Common myeloid progenitor, CD34-positive (primary cell): ENCODE measurements around the gene SLC38A10.

ENCODE experiments used
- CTCF ChIA-PET: fragments of 350-600 bp; sonication (Branson Sonifier 250); formaldehyde crosslinking; loops from one replicate; lab custom pipeline; 2021; ENCODE audit warnings: antibody characterized with exemption; lab: Charles Lee
- POLR2A ChIA-PET: fragments of 350-600 bp; sonication (Branson Sonifier 250); formaldehyde crosslinking; loops from one replicate; lab custom pipeline; 2021; ENCODE audit warnings: antibody characterized with exemption; lab: Charles Lee
- DNase-seq, 3 donors: peaks; one replicate each; pipeline versions ENCODE4 v3.0.0 to v3.0.0-alpha.2; 2013
- H3K27ac ChIP-seq, 2 experiments: 1 replicate in 1 of 2; 2 replicates in 1 of 2; pipeline ENCODE4 v1.7.0; 2013; ENCODE audit warnings: inconsistent platforms in 2 of 2, low read length in 2 of 2, mild to moderate bottlenecking in 2 of 2, low read depth in 1 of 2, moderate library complexity in 1 of 2; ENCODE audit not compliant: severe bottlenecking in 2 of 2, insufficient read depth in 1 of 2, poor library complexity in 1 of 2
- H3K27me3 ChIP-seq, 5 experiments: replicated peaks in 2 of 5; 1 replicate in 3 of 5; 2 replicates in 2 of 5; pipeline versions ENCODE4 v1.6.1 to v1.7.0; 2013; ENCODE audit warnings: low read length in 4 of 5, mild to moderate bottlenecking in 2 of 5, moderate library complexity in 2 of 5, inconsistent platforms in 1 of 5; ENCODE audit not compliant: insufficient read depth in 5 of 5, control insufficient read depth in 4 of 5
- H3K36me3 ChIP-seq, 4 experiments: 1 replicate in 2 of 4; 2 replicates in 2 of 4; pipeline versions ENCODE4 v1.6.1 to v1.7.0; 2013; ENCODE audit warnings: low read length in 3 of 4, control low read depth in 1 of 4, mild to moderate bottlenecking in 1 of 4; ENCODE audit not compliant: control insufficient read depth in 4 of 4, insufficient read depth in 4 of 4
- H3K4me1 ChIP-seq, 4 experiments: 1 replicate in 3 of 4; 2 replicates in 1 of 4; pipeline versions ENCODE4 v1.6.1 to v1.7.1; 2013; ENCODE audit warnings: low read length in 3 of 4, mild to moderate bottlenecking in 3 of 4, control low read depth in 1 of 4, inconsistent platforms in 1 of 4, moderate library complexity in 1 of 4; ENCODE audit not compliant: control insufficient read depth in 4 of 4, insufficient read depth in 4 of 4; ENCODE audit errors: control extremely low read depth in 1 of 4
- H3K4me3 ChIP-seq, 7 experiments: 1 replicate in 4 of 7; 2 replicates in 3 of 7; pipeline versions ENCODE4 v1.5.1 to v1.7.0; 2013; ENCODE audit warnings: mild to moderate bottlenecking in 7 of 7, low read length in 6 of 7, moderate library complexity in 6 of 7, inconsistent platforms in 2 of 7, low read depth in 2 of 7, control low read depth in 1 of 7; ENCODE audit not compliant: insufficient read depth in 4 of 7, control insufficient read depth in 1 of 7; ENCODE audit errors: extremely low read depth in 1 of 7
- H3K9me3 ChIP-seq, 5 experiments: 1 replicate in 4 of 5; 2 replicates in 1 of 5; pipeline versions ENCODE4 v1.6.1 to v1.7.1; 2013; ENCODE audit warnings: low read length in 4 of 5, mild to moderate bottlenecking in 2 of 5, inconsistent platforms in 1 of 5, low read depth in 1 of 5, moderate library complexity in 1 of 5; ENCODE audit not compliant: control insufficient read depth in 4 of 5, insufficient read depth in 2 of 5; ENCODE audit errors: control extremely low read depth in 1 of 5
- WGBS: methylation state at CpG from one replicate; pipeline ENCODE4 v1.1.5; 2013; ENCODE audit not compliant: insufficient coverage; 5-methylcytosine and 5-hydroxymethylcytosine counted together

The SLC38A10 gene

DNA sequence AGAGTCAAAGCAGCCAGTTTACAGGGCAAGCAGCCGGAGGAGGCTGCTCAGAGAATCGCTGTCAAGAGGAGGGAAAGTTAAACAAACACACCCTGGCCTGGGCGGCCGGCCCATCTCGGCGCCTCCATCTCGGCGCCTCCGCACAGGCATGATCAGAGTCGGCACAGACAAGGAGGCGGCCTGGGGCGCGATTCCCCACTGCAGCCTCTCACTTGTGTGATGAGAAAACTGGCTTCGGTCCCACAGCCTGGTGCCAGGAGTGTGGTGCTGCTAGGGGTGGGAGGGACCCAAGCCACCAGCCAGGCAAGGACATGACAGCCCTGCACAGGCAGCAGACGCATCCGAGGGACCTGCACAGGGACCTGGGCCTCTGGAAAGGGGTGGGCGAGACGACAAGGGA lies 17.7 kb downstream of the SLC38A10 start:
- no peak for DNase-seq
- 98% methylated on average over 14 of the region's 18 CpGs for WGBS
- POLR2A ChIA-PET: no interaction called here
- H3K27me3 ChIP-seq: no peaks in the 10 kb centered on the region
- H3K27ac ChIP-seq: no peak overlapping the region
- no peaks in the 10 kb centered on the region for H3K9me3 ChIP-seq
- H3K4me1 ChIP-seq: peaks cover 3 to 13% (median 9%) of the 10 kb centered on the region in 4 experiments
- H3K36me3 ChIP-seq: peaks cover 4 to 89% (median 66%) of the 10 kb centered on the region in 4 experiments
- H3K4me3 ChIP-seq: no peak overlapping the region
- CTCF ChIA-PET: interaction anchor here (0.9 kb wide), 1 partner anchor 18 kb away, joined by 3 read pairs; no protein-coding TSS in a partner anchor

DNA sequence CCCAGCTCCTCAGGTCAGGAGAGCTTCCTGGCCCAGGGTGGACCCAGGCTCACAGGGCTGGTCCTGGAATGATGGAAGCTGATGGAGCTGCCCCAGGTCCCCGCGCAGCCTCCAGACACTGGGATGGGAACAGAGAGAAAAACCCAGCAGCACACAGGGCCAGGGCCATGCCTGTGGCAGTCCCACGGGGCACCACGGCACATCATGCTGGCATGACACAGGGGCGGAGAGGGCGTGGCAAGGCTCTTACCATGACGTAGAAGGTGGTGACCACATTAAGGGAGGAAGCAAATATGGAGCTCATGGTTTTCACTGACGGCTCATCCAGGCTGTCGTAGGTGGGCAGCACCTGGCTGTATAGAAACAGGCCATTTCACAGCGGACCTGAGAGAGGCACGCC lies 18.3 kb downstream of the SLC38A10 start:
- H3K36me3 ChIP-seq: peaks cover 4 to 85% (median 59%) of the 10 kb centered on the region in 4 experiments
- POLR2A ChIA-PET: no interaction called here
- 98% methylated on average over 11 of the region's 11 CpGs for WGBS

DNA sequence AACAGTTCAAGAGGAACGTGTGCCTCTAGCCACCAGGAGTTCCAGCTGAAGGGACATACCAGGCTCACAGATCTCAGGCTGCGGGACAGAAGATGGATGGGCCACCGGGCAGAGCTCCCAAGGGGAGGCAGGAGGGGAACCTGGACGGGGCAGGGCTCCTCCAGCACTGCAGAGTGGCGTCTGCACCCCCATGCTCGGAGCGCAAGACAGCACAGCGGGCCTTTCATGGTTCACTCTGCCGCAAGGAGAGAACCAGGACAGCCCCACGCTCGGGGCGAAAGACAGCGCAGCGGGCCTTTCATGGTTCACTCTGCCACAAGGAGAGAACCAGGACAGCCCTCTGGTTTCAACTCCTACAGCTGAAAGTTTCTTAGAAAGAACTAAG lies 20.6 kb downstream of the SLC38A10 start:
- H3K27ac ChIP-seq: no peak overlapping the region
- H3K36me3 ChIP-seq: peaks cover 6 to 83% (median 54%) of the 10 kb centered on the region in 4 experiments
- H3K4me1 ChIP-seq: peaks cover 3 to 17% (median 12%) of the 10 kb centered on the region in 4 experiments
- no peak overlapping the region for H3K4me3 ChIP-seq
- ChIA-PET CTCF (interaction anchor here (0.7 kb wide), 1 partner anchor 263 kb away, joined by 3 read pairs; no protein-coding TSS in a partner anchor), POLR2A (no interaction called here)
- no peaks in the 10 kb centered on the region for H3K9me3 ChIP-seq
- DNase-seq: no peak
- no peaks in the 10 kb centered on the region for H3K27me3 ChIP-seq
- 96% methylated on average over 14 of the region's 14 CpGs for WGBS

More for the DNA sequence above, 18.3 kb downstream of the SLC38A10 start:
- H3K27ac ChIP-seq: no peak overlapping the region
- CTCF ChIA-PET: interaction anchor here (0.9 kb wide), 1 partner anchor 19 kb away, joined by 3 read pairs; no protein-coding TSS in a partner anchor
- H3K4me3 ChIP-seq: no peak overlapping the region
- H3K4me1 ChIP-seq: peaks cover 3 to 15% (median 10%) of the 10 kb centered on the region in 4 experiments
- H3K9me3 ChIP-seq: no peaks in the 10 kb centered on the region
- DNase-seq: no peak
- no peaks in the 10 kb centered on the region for H3K27me3 ChIP-seq

DNA sequence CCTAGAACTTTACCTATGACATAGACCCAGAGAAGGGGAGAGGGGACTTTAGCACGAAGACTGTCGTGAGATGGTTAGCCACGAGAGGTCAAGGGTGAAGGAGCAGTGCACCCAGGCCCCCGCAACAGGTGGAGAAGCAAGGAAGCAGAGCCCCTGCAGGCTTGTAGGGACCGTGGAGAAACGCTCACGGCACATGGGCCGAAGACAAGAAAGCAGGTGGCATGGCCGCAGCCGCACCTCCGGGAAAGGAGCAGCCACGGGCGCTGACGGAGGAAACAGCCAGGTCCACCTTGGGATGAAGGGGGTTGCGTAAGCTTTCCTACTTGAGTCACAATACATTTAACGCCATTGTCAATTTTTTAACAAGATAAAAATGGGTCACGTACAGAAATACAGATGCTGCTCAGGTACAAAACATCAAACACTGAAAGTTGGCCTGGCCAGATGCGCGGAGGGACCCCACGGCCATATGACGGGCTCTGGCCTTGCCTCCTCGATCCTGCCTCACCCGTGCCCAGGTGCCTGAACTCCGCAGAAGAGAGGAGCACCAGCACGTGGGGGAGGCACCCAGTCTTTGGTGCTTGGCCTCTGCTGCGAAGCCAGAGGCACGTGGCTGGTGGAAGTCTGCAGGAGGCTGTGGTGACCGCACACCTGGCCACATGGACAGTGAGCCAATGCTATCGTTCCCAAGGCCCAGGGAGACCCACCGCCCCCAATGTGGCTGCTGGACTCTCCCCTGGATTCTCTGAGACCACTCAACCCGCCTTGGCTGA lies 21.2 kb downstream of the SLC38A10 start:
- no peak overlapping the region for H3K4me3 ChIP-seq
- H3K27me3 ChIP-seq: no peaks in the 10 kb centered on the region
- no peak overlapping the region for H3K27ac ChIP-seq
- 97% methylated on average over 29 of the region's 31 CpGs for WGBS
- peaks cover 11 to 81% (median 50%) of the 10 kb centered on the region in 4 experiments for H3K36me3 ChIP-seq
- DNase-seq: no peak
- POLR2A ChIA-PET: no interaction called here
- peaks cover 3 to 17% (median 12%) of the 10 kb centered on the region in 4 experiments for H3K4me1 ChIP-seq
- no peaks in the 10 kb centered on the region for H3K9me3 ChIP-seq
- CTCF ChIA-PET: interaction anchor here (0.7 kb wide), 1 partner anchor 264 kb away, joined by 3 read pairs; no protein-coding TSS in a partner anchor

DNA sequence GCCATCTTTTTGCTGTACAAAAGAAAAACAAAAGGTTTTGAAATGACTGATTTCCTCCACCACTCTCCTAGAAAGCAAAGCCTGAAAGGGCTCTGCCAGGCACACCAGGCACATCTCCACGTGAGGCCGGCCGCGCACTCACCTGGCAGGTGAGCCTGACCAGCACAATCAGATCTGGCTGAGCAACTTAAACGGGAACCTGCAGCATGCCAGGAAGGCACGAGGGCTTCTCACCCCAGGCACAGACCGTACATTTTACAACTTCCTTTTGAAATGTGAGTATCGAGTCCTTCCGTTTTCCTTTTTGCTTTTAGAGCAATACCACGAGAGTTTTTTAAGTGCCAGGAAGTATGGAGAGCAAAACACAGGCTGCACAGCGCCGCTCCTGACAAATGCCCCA lies 22.5 kb downstream of the SLC38A10 start:
- CTCF ChIA-PET: no interaction called here

DNA sequence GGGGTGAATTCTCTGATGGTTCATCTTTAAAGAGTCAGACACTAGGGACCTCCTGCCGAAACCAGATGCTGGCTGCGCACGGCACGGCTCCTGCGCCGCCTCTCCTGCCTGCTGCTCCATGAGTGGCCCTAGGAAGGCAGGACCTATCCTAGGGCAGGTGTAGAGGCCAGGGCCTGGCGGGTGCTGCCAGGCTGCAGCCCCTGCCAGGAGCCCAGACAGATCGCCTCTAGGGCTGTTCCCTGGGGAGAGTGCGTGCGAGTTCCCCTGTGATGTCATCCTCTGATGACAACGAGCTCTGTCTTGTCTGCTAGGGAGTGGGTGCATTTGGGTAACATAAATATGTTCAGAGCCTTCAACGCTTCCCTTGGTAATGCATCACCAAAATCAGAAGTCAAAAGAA lies 23.9 kb downstream of the SLC38A10 start:
- H3K36me3 ChIP-seq: peaks cover 13 to 71% (median 42%) of the 10 kb centered on the region in 4 experiments
- H3K4me3 ChIP-seq: no peak overlapping the region
- no peaks in the 10 kb centered on the region for H3K9me3 ChIP-seq
- no peaks in the 10 kb centered on the region for H3K27me3 ChIP-seq
- POLR2A ChIA-PET: interaction anchor here (0.6 kb wide), 1 partner anchor 365 kb away, joined by 3 read pairs; no protein-coding TSS in a partner anchor
- WGBS: 98% methylated on average over 10 of the region's 12 CpGs
- CTCF ChIA-PET: interaction anchor here (0.7 to 1.6 kb wide), 2 partner anchors 18 to 21 kb away, joined by 3 to 5 read pairs; no protein-coding TSS in a partner anchor
- H3K27ac ChIP-seq: no peak overlapping the region
- peaks cover 3 to 17% (median 12%) of the 10 kb centered on the region in 4 experiments for H3K4me1 ChIP-seq
- DNase-seq: no peak

More for the DNA sequence above, 22.5 kb downstream of the SLC38A10 start:
- Histone ChIP-seq H3K27ac (no peak overlapping the region), H3K4me1 (peaks cover 3 to 17% (median 12%) of the 10 kb centered on the region in 4 experiments), H3K36me3 (peaks cover 13 to 74% (median 45%) of the 10 kb centered on the region in 4 experiments), H3K27me3 (no peaks in the 10 kb centered on the region), H3K4me3 (peak overlapping the region in 1 of 7 experiments; percentile 12), H3K9me3 (no peaks in the 10 kb centered on the region)
- DNase-seq: peak in 1 of 3 donors; percentile 58
- POLR2A ChIA-PET: no interaction called here
- 31% methylated on average over 7 of the region's 12 CpGs for WGBS

DNA sequence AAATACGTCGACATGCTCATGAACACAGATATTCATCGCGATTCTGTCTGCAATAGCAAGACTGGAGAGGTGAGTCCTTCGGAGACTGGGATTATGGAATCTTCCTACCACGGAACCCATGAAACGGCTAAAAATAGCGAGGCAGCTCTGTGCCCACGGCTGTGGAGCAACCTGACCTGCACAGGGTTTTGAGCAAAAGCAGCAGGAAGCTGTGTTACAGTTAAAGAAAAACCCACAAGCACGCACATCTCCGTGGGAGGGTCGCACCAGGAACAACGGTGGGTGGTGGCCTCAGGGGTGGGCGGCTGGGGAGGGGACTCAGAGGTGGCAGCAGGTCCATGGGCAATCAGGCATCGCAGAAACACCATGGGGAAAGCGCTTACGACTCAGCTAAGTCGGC lies 24.8 kb downstream of the SLC38A10 start:
- H3K27ac ChIP-seq: no peak overlapping the region
- no peaks in the 10 kb centered on the region for H3K27me3 ChIP-seq
- CTCF ChIA-PET: interaction anchor here (1.1 to 1.7 kb wide), 3 partner anchors 12 to 22 kb away, joined by 3 to 5 read pairs (median 4); no protein-coding TSS in a partner anchor
- no peaks in the 10 kb centered on the region for H3K9me3 ChIP-seq
- H3K36me3 ChIP-seq: peaks cover 18 to 73% (median 41%) of the 10 kb centered on the region in 4 experiments
- 96% methylated on average over 18 of the region's 18 CpGs for WGBS
- POLR2A ChIA-PET: no interaction called here
- H3K4me1 ChIP-seq: peaks cover 3 to 17% (median 12%) of the 10 kb centered on the region in 4 experiments
- DNase-seq: no peak
- H3K4me3 ChIP-seq: no peak overlapping the region
